Keratinocyte (primary cell): ENCODE measurements around the gene GTF2F1. TPM values are rescaled to one million over a fixed set of nuclear protein-coding genes. Genes with fewer than 3 reads are reported as not detected.
"Not testable (repeated sequence)": the region's sequence is repeated elsewhere in the genome, so short reads cannot be mapped to it uniquely, and the experiment has no call there.

Experiments
- DNase-seq: peaks from one replicate; pipeline ENCODE4 v3.0.0-alpha.2; 2011; ENCODE audit warnings: low read depth, missing footprints, low spot score
- FAIRE-seq: peaks from 2 replicates; lab custom pipeline; 2011; peaks lifted over from hg19 to GRCh38; lab: Jason Lieb, UNC
- H2AFZ ChIP-seq: 2 replicates; pipeline ENCODE4 v1.6.0; 2012; ENCODE audit warnings: low read length, control low read depth, inconsistent platforms; ENCODE audit not compliant: control insufficient read depth
- H3K27ac ChIP-seq: 2 replicates; pipeline ENCODE4 v1.5.1; 2011; ENCODE audit warnings: low read length; ENCODE audit not compliant: control insufficient read depth, insufficient read depth
- H3K27me3 ChIP-seq: 3 replicates; pipeline ENCODE4 v1.6.0; 2011; ENCODE audit warnings: low read length; ENCODE audit not compliant: control insufficient read depth, insufficient read depth; ENCODE audit errors: extremely low read depth
- H3K36me3 ChIP-seq, 2 experiments: 2 replicates in 1 of 2; 3 replicates in 1 of 2; pipeline ENCODE4 v1.5.1; 2011; ENCODE audit warnings: low read length in 2 of 2, mild to moderate bottlenecking in 1 of 2; ENCODE audit not compliant: control insufficient read depth in 2 of 2, insufficient read depth in 2 of 2; ENCODE audit errors: extremely low read depth in 1 of 2
- H3K4me1 ChIP-seq: 3 replicates; pipeline ENCODE4 v1.5.1; 2011; ENCODE audit warnings: low read length; ENCODE audit not compliant: control insufficient read depth, insufficient read depth; ENCODE audit errors: extremely low read depth
- H3K4me2 ChIP-seq: 3 replicates; pipeline ENCODE4 v1.6.0; 2011; ENCODE audit warnings: low read depth, low read length; ENCODE audit not compliant: control insufficient read depth, insufficient read depth; ENCODE audit errors: extremely low read depth
- H3K4me3 ChIP-seq, 3 experiments: fragments of 200-600 bp in 1 of 3; sonication (generic) in 1 of 3; 2 replicates in 2 of 3; 3 replicates in 1 of 3; pipeline ENCODE4 v1.5.1; 2011 to 2016; ENCODE audit warnings: low read length in 3 of 3, mild to moderate bottlenecking in 3 of 3, control low read depth in 2 of 3, inconsistent platforms in 1 of 3, low read depth in 1 of 3, mixed read lengths in 1 of 3, mixed run types in 1 of 3, moderate library complexity in 1 of 3; ENCODE audit not compliant: control insufficient read depth in 2 of 3, insufficient read depth in 2 of 3; ENCODE audit errors: extremely low read depth in 1 of 3
- H3K79me2 ChIP-seq: 2 replicates; pipeline ENCODE4 v1.6.0; 2012; ENCODE audit warnings: low read length; ENCODE audit not compliant: control insufficient read depth, insufficient read depth
- H3K9ac ChIP-seq: 3 replicates; pipeline ENCODE4 v1.6.0; 2011; ENCODE audit warnings: low read length; ENCODE audit not compliant: control insufficient read depth, insufficient read depth; ENCODE audit errors: extremely low read depth
- H3K9me1 ChIP-seq: 3 replicates; pipeline ENCODE4 v1.6.0; 2011; ENCODE audit warnings: low read length; ENCODE audit not compliant: control insufficient read depth, insufficient read depth; ENCODE audit errors: extremely low read depth
- H3K9me3 ChIP-seq: 2 replicates; pipeline ENCODE4 v1.5.1; 2012; ENCODE audit warnings: low read depth, low read length; ENCODE audit not compliant: control insufficient read depth
- H4K20me1 ChIP-seq: 3 replicates; pipeline ENCODE4 v1.6.0; 2011; ENCODE audit warnings: low read length; ENCODE audit not compliant: control insufficient read depth, insufficient read depth; ENCODE audit errors: extremely low read depth
- CTCF ChIP-seq, 3 experiments: IDR thresholded peaks in 1 of 3; conservative IDR thresholded peaks in 1 of 3; optimal IDR thresholded peaks in 1 of 3; 2 replicates in 2 of 3; 3 replicates in 1 of 3; pipeline versions ENCODE3 to v1.5.1; 2011; ENCODE audit warnings: low read length in 3 of 3, mild to moderate bottlenecking in 3 of 3, moderate library complexity in 2 of 3, control low read depth in 1 of 3, inconsistent platforms in 1 of 3; ENCODE audit not compliant: insufficient read depth in 2 of 3; ENCODE audit errors: extremely low read depth in 1 of 3
- EZH2 ChIP-seq: IDR thresholded peaks from one replicate; pipeline ENCODE4 v1.6.1; 2012; ENCODE audit warnings: inconsistent platforms, mild to moderate bottlenecking, low read length, moderate library complexity
- dilution Hi-C: fragments of 300-500 bp; cut with MboI; formaldehyde crosslinking; loops from one replicate; pipeline ENCODE4 v1.7.0; 2020; ENCODE audit warnings: low sequenced_read_pairs; ENCODE audit not compliant: extremely low pct_ligation_motif_present
- polyA plus RNA-seq, 5 experiments: library from polyadenylated mRNA; depleted of rRNA in 3 of 5; stranded (reverse) in 3 of 5; stranded (forward) in 1 of 5; unstranded in 1 of 5; fragments of >200 nt; gene quantifications; 1 replicate in 1 of 5; 2 replicates in 3 of 5; 3 replicates in 1 of 5; pipeline versions ENCODE4 v1.2.1 to v1.2.3, GENCODE V29; 2011 to 2012; ENCODE audit warnings: missing spikeins in 2 of 5, low read depth in 1 of 5, low replicate concordance in 1 of 5

The GTF2F1 gene
- polyA plus RNA-seq, 1 donor (not counting 4 experiments of a cell fraction or from before 2014, with no cell fraction given), result 37.3 TPM

- H3K27ac ChIP-seq, result no peak overlapping the region
- DNase-seq (no peak), FAIRE-seq (no peak)
- no peak overlapping the region for H3K4me3 ChIP-seq
- no peaks in the 10 kb centered on the region for H3K27me3 ChIP-seq
- H2AFZ ChIP-seq, result no peak overlapping the region
- H3K36me3 ChIP-seq, result no peaks in the 10 kb centered on the region
- H3K4me2 ChIP-seq, result no peak overlapping the region
- no peaks in the 10 kb centered on the region for H3K9me3 ChIP-seq
- H3K9ac ChIP-seq, result no peak overlapping the region
- H4K20me1 ChIP-seq, result no peaks in the 10 kb centered on the region
- H3K79me2 ChIP-seq, result peaks cover 4% of the 10 kb centered on the region
- dilution Hi-C loops, result no loop called here
- TF ChIP-seq EZH2 (no peak), CTCF (optimal IDR thresholded peaks at IDR 0.05 in 1 of 3, IDR thresholded peaks at IDR 0.05 in 1 of 3, conservative IDR thresholded peaks at IDR 0.05 in 1 of 3; ENCODE audit: extremely low read depth in 1 of 3, insufficient read depth in 2 of 3, low read length in 3 of 3) (no peak)
- no peaks in the 10 kb centered on the region for H3K9me1 ChIP-seq
- no peaks in the 10 kb centered on the region for H3K4me1 ChIP-seq
Observed at GRCh38 chr19:6357174-6357573, 35.8 kb downstream of the GTF2F1 start.

GRCh38 chr19:6355321-6356040 is 37.5 kb downstream of the GTF2F1 start:
- H3K27me3 ChIP-seq, H3K27ac ChIP-seq, H2AFZ ChIP-seq, H3K4me3 ChIP-seq, H3K36me3 ChIP-seq, H3K4me1 ChIP-seq, H3K9ac ChIP-seq, DNase-seq, dilution Hi-C loops, FAIRE-seq, H4K20me1 ChIP-seq, H3K79me2 ChIP-seq, H3K9me3 ChIP-seq, H3K9me1 ChIP-seq, H3K4me2 ChIP-seq: not testable (repeated sequence)
